ENCODE data around the gene TMEM233.

The TMEM233 gene

DNA sequence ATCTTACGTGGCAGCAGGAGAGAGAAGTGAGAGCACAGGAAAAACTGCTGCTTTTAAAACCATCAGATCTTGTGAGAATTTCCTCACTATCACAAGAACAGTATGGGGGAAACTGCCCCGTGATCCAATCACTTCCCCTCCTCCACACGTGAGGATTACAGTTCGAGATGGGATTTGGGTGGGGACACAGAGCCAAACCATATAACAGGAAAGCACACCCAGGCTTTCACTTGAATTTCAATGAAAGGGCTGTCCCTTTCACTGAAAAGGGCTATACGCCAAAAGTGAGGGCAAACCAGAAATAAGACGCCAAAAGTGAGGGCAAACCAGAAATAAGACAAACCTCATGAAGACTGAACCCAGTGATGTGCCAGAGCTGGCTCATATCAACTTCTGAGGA, 22.8 kb upstream of the TMEM233 start:
- TF ChIP-seq, protein P1, sequence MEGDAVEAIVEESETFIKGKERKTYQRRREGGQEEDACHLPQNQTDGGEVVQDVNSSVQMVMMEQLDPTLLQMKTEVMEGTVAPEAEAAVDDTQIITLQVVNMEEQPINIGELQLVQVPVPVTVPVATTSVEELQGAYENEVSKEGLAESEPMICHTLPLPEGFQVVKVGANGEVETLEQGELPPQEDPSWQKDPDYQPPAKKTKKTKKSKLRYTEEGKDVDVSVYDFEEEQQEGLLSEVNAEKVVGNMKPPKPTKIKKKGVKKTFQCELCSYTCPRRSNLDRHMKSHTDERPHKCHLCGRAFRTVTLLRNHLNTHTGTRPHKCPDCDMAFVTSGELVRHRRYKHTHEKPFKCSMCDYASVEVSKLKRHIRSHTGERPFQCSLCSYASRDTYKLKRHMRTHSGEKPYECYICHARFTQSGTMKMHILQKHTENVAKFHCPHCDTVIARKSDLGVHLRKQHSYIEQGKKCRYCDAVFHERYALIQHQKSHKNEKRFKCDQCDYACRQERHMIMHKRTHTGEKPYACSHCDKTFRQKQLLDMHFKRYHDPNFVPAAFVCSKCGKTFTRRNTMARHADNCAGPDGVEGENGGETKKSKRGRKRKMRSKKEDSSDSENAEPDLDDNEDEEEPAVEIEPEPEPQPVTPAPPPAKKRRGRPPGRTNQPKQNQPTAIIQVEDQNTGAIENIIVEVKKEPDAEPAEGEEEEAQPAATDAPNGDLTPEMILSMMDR (IDR thresholded peaks at IDR 0.05; ENCODE audit: insufficient read depth, low read depth, low read length, missing control alignments), result no peak
- DNase-seq (ENCODE audit: low read depth), result no peak
- H3K4me3 ChIP-seq (ENCODE audit: low read depth, low read length), result no peak overlapping the region

DNA sequence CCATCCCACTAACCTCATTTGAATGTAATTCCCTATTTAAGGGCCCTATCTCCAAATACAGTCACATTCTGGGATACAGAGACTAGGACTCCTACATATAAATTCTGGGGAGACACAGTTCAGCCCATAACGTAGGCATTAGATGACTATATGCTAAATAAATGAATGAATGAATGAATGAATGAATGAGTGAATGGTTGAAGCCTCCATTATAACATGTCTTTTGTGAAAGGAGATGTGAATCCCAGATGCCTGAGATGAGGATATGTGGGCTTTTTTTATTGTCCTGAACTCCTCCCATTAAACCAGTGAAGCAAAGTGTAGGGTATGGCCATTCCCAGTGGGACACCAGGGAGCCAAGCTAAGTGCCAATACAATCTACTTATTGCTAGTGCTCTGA, 20.5 kb upstream of the TMEM233 start:
- H3K4me3 ChIP-seq (ENCODE audit: low read depth, low read length), result no peak overlapping the region
- no peak for DNase-seq (ENCODE audit: low read depth)
- TF ChIP-seq, protein P1 (IDR thresholded peaks at IDR 0.05; ENCODE audit: insufficient read depth, low read depth, low read length, missing control alignments), result no peak

DNA sequence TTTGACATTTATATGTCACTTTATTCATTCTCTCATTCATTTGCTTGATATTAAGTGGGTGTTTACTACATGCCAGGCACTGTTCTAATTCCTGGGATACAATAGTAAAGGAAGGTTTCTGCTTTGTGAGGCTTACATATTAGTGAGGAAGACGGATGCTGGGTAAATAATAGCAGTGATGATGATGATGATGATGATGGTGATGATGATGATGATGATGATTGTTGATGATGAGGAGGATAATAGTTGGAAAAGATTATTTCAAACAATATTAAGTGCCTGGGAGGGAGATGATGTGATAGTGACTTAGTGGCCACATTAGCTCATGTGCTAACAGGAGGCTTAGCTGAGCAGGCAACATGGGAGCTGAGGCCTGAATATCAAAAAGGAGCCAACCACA, 19.3 kb upstream of the TMEM233 start:
- DNase-seq (ENCODE audit: low read depth), result no peak
- TF ChIP-seq, protein P1 (IDR thresholded peaks at IDR 0.05; ENCODE audit: insufficient read depth, low read depth, low read length, missing control alignments), result no peak
- H3K4me3 ChIP-seq (ENCODE audit: low read depth, low read length), result no peak overlapping the region

DNA sequence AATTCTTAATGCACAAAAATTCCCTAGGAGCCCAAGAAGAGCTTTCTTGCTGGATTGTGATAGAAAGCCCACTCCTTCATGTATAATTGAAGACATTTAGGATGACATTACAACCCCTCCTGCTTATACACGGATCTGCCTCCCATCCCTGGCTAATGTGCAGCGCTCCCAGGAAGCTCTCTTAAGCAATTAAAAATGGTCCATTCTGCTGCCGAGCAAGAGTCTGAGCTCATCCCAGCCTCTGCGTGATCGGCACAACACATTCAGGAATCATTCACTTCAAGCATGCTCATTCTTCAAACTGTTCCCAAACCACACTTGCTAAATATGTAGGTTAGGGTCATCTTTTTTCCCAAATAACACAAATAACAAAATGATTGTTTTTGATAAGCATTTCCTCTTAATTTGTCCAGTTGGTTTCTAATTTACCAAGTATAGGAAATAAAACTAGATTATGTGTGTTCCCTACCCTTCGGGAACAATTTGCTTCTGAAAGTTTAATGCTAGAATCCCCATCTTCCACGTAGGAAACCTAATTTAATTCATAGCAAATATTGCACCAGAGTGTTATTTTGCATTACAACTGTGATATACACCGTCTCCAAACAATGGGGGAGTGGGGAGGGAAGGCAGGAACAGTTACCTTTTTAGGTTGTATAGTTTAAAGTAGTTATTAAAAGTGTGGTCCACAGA, 17.3 kb upstream of the TMEM233 start:
- TF ChIP-seq, protein P1 (IDR thresholded peaks at IDR 0.05; ENCODE audit: insufficient read depth, low read depth, low read length, missing control alignments), result no peak

DNA sequence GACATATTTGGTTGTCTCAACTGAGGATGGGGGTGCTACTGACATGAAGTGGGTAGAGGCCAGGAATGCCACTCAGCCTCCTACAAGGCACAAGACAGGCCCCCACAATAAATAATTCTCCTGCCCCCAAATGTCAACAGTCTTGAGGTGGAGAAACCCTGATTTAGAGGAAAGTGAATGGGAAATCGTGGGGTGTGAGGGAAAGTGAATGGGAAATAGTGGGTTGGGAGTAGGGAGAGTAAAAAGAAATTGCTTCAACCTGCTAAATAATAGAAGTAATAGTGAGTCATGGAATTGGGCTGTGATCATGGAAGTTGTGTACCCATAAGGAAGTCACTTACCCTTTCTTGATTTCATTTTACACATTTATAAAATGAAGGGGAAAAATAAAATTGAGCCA, 16.7 kb upstream of the TMEM233 start:
- no peak for DNase-seq (ENCODE audit: low read depth)
- TF ChIP-seq, protein P1 (IDR thresholded peaks at IDR 0.05; ENCODE audit: insufficient read depth, low read depth, low read length, missing control alignments), result no peak

More for the DNA sequence above, 17.3 kb upstream of the TMEM233 start:
- no peak for DNase-seq (ENCODE audit: low read depth)
- no peak overlapping the region for H3K4me3 ChIP-seq (ENCODE audit: low read depth, low read length)

DNA sequence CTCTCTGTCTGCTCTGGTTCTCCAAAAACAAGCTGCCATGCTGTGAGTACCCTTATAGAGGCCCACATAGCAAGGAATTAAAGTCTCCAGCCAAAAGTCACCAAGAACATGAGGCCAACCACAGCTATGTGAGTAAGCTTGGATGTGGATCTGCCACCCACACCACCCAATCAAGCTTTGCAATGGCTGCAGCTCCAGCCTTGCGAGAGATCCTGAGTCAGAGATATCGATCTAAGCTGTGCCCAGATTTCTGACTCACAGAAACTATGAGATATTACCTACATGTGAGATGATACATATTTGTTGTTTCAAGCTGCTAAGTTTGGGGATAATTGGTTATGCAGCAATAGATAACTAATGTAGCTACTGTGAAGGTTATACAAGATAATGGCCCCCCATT, 15.5 kb upstream of the TMEM233 start:
- DNase-seq (ENCODE audit: low read depth), result no peak

More for the DNA sequence above, 16.7 kb upstream of the TMEM233 start:
- no peak overlapping the region for H3K4me3 ChIP-seq (ENCODE audit: low read depth, low read length)

More for the DNA sequence above, 15.5 kb upstream of the TMEM233 start:
- H3K4me3 ChIP-seq (ENCODE audit: low read depth, low read length), result no peak overlapping the region
- TF ChIP-seq, protein P1 (IDR thresholded peaks at IDR 0.05; ENCODE audit: insufficient read depth, low read depth, low read length, missing control alignments), result no peak
